SHP77 treated with DMSO at 0.1 percent for 48 hours (cell line): ENCODE data around the gene DISP2.

ENCODE experiments used
- DNase-seq: peaks from one replicate; lab custom pipeline; 2025; lab: John Stamatoyannopoulos, UW

Gene DISP2

DNA sequence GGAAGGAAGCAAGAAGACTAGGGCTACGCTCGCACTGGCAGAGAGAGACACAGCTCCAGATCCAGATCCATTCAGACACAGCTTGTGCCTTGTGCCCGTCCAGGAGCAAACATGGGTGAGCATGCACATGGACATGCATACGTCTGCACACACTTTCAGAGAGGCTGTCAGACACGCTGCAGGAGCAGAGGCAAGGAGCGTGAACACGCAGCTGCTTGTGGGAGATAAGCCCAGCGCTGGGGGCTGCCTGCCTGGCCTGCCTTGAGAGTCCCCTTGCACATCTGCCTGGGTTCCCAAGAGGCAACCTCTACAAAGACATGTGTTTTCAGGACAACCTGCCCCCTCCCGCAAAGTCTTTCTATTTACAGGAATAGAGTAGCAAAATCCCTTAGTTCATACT is 69.2 kb downstream of the DISP2 start:
- DNase-seq = no peak

DNA sequence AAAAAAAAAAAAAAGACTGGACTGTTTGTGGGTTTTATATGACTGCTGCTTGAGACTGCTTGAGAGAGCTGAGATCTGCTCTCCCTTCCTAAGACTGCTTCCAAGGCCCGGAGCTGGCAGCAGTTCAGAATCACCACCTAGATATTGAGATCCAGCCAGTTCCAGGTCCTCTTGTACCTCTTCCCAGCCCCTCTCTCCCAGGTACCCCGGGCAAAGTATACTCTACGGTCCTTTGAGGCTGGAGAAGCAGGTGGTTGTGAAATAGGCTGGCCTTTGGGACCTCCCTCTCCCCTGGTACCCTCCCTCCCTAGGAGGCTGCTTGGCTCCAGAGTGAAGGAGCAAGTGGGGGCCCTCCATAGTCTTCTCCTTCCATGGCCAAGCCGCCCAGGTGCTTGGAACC is 70.2 kb downstream of the DISP2 start:
- DNase-seq = no peak
